ENCODE data around the gene CDK6.

Gene CDK6

GRCh38 chr7:92799446-92800211 lies 36.7 kb downstream of the CDK6 start:
- ATAC-seq (ENCODE audit: insufficient read depth, low read depth) (peak; percentile 6; the same call in 1 of the 3 replicates), DNase-seq (no peak)
- H4K20me1 ChIP-seq (ENCODE audit: insufficient read depth, low read length), result peaks cover 78% of the 10 kb centered on the region
- no peak for TF ChIP-seq CTCF (IDR thresholded peaks at IDR 0.05; ENCODE audit: borderline replicate concordance, extremely low read depth, low read length, poor library complexity, severe bottlenecking)
- TF ChIP-seq EZH2 (IDR thresholded peaks at IDR 0.05; ENCODE audit: borderline replicate concordance, low read depth, low read length, severe bottlenecking), result no peak
- peaks cover 100% of the 10 kb centered on the region for H3K79me2 ChIP-seq (ENCODE audit: insufficient read depth, low read length)
- no peak overlapping the region for H2AFZ ChIP-seq (ENCODE audit: low read depth, low read length)
- H3K4me3 ChIP-seq (ENCODE audit: low read depth in 1 of 2, low read length in 2 of 2), result no peak overlapping the region
- H3K27me3 ChIP-seq (ENCODE audit: insufficient read depth, low read length, poor library complexity), result no peaks in the 10 kb centered on the region
- H3K9me3 ChIP-seq (ENCODE audit: insufficient read depth, low read length, severe bottlenecking), result no peaks in the 10 kb centered on the region
- H3K36me3 ChIP-seq (ENCODE audit: insufficient read depth, low read length), result peaks cover 82% of the 10 kb centered on the region
- H3K9ac ChIP-seq (ENCODE audit: low read depth, low read length), result no peak overlapping the region
- peak overlapping the region; percentile 53 for H3K27ac ChIP-seq (ENCODE audit: low read length)
- H3K4me1 ChIP-seq (ENCODE audit: insufficient read depth, low read length), result peaks cover 81% of the 10 kb centered on the region
- no peak overlapping the region for H3K4me2 ChIP-seq (ENCODE audit: insufficient read depth, low read length)

- peaks cover 77% of the 10 kb centered on the region for H4K20me1 ChIP-seq (ENCODE audit: insufficient read depth, low read length)
- ATAC-seq (ENCODE audit: insufficient read depth, low read depth) (no peak), DNase-seq (no peak)
- peak overlapping the region; percentile 53 for H3K27ac ChIP-seq (ENCODE audit: low read length)
- TF ChIP-seq EZH2 (IDR thresholded peaks at IDR 0.05; ENCODE audit: borderline replicate concordance, low read depth, low read length, severe bottlenecking) (no peak), CTCF (IDR thresholded peaks at IDR 0.05; ENCODE audit: borderline replicate concordance, extremely low read depth, low read length, poor library complexity, severe bottlenecking) (no peak)
- H3K4me2 ChIP-seq (ENCODE audit: insufficient read depth, low read length), result no peak overlapping the region
- H3K9me3 ChIP-seq (ENCODE audit: insufficient read depth, low read length, severe bottlenecking), result no peaks in the 10 kb centered on the region
- no peak overlapping the region for H2AFZ ChIP-seq (ENCODE audit: low read depth, low read length)
- no peak overlapping the region for H3K4me3 ChIP-seq (ENCODE audit: low read depth in 1 of 2, low read length in 2 of 2)
- no peak overlapping the region for H3K9ac ChIP-seq (ENCODE audit: low read depth, low read length)
- H3K36me3 ChIP-seq (ENCODE audit: insufficient read depth, low read length), result peaks cover 81% of the 10 kb centered on the region
- H3K27me3 ChIP-seq (ENCODE audit: insufficient read depth, low read length, poor library complexity), result no peaks in the 10 kb centered on the region
- peaks cover 81% of the 10 kb centered on the region for H3K4me1 ChIP-seq (ENCODE audit: insufficient read depth, low read length)
- peaks cover 100% of the 10 kb centered on the region for H3K79me2 ChIP-seq (ENCODE audit: insufficient read depth, low read length)
Observed at GRCh38 chr7:92798517-92799249, 37.7 kb downstream of the CDK6 start.

GRCh38 chr7:92797693-92798092 lies 38.7 kb downstream of the CDK6 start:
- no peaks in the 10 kb centered on the region for H3K9me3 ChIP-seq (ENCODE audit: insufficient read depth, low read length, severe bottlenecking)
- H2AFZ ChIP-seq (ENCODE audit: low read depth, low read length), result no peak overlapping the region
- peaks cover 80% of the 10 kb centered on the region for H3K36me3 ChIP-seq (ENCODE audit: insufficient read depth, low read length)
- H4K20me1 ChIP-seq (ENCODE audit: insufficient read depth, low read length), result peaks cover 67% of the 10 kb centered on the region
- H3K27ac ChIP-seq (ENCODE audit: low read length), result peak overlapping the region; percentile 3
- TF ChIP-seq CTCF (IDR thresholded peaks at IDR 0.05; ENCODE audit: borderline replicate concordance, extremely low read depth, low read length, poor library complexity, severe bottlenecking) (no peak), EZH2 (IDR thresholded peaks at IDR 0.05; ENCODE audit: borderline replicate concordance, low read depth, low read length, severe bottlenecking) (no peak)
- no peak overlapping the region for H3K9ac ChIP-seq (ENCODE audit: low read depth, low read length)
- H3K27me3 ChIP-seq (ENCODE audit: insufficient read depth, low read length, poor library complexity), result no peaks in the 10 kb centered on the region
- DNase-seq, result no peak
- H3K4me3 ChIP-seq (ENCODE audit: low read depth in 1 of 2, low read length in 2 of 2), result no peak overlapping the region
- ATAC-seq (ENCODE audit: insufficient read depth, low read depth), result no peak
- H3K4me2 ChIP-seq (ENCODE audit: insufficient read depth, low read length), result no peak overlapping the region
- peaks cover 75% of the 10 kb centered on the region for H3K4me1 ChIP-seq (ENCODE audit: insufficient read depth, low read length)
- H3K79me2 ChIP-seq (ENCODE audit: insufficient read depth, low read length), result peaks cover 100% of the 10 kb centered on the region
